HepG2 (cell line): ENCODE data around the gene RASSF7. TPM values are rescaled to one million over a fixed set of nuclear protein-coding genes. Genes with fewer than 3 reads are reported as not detected.

ENCODE experiments used
- ATAC-seq: fragments of 200-7000 bp; cut with Tn5 transposase; 3 replicates; pipeline ENCODE4 v1.9.1; 2020; ENCODE audit warnings: mild to moderate bottlenecking, moderate library complexity
- BruUV-seq: library from RNA; stranded (reverse); fragments of 400-500 nt; replicated peaks from 2 replicates; lab custom pipeline; 2021; lab: Mats Ljungman, UMichigan
- CTCF ChIA-PET: fragments of 300-600 bp; formaldehyde crosslinking; extraction: SDS; loops from one replicate; lab custom pipeline; 2021; ENCODE audit warnings: low total read pairs, inconsistent platforms, low intra/inter-chr PET ratio; lab: Yijun Ruan, JAX
- POLR2A ChIA-PET: fragments of 350-600 bp; sonication (Branson Sonifier 250); formaldehyde crosslinking; loops from one replicate; lab custom pipeline; 2020; ENCODE audit warnings: antibody characterized with exemption, inconsistent platforms; lab: Yijun Ruan, JAX
- DNase-seq: peaks from one replicate; pipeline ENCODE4 v3.0.0-alpha.2; 2015; ENCODE audit warnings: low spot score
- FAIRE-seq: peaks from 3 replicates; lab custom pipeline; 2011; peaks lifted over from hg19 to GRCh38; lab: Jason Lieb, UNC
- H2AFZ ChIP-seq: one replicate; pipeline ENCODE4 v1.6.1; 2011; ENCODE audit warnings: low read length, inconsistent platforms
- H3K27ac ChIP-seq: fragments of 300-600 bp; 3 replicates; pipeline ENCODE4 v1.8.0; 2011; ENCODE audit warnings: mixed run types, mild to moderate bottlenecking, mixed read lengths, low read length, inconsistent platforms; ENCODE audit not compliant: insufficient read depth; ENCODE audit errors: extremely low read length
- H3K27me3 ChIP-seq, 2 experiments: fragments of 200-600 bp in 1 of 2; 2 replicates in 1 of 2; 3 replicates in 1 of 2; pipeline versions ENCODE4 v1.6.0 to v1.8.0; 2011; ENCODE audit warnings: low read length in 2 of 2, mild to moderate bottlenecking in 2 of 2, moderate library complexity in 2 of 2, inconsistent platforms in 1 of 2; ENCODE audit not compliant: insufficient read depth in 2 of 2, control insufficient read depth in 1 of 2
- H3K36me3 ChIP-seq, 2 experiments: fragments of 200-600 bp in 1 of 2; replicated peaks in 1 of 2; 2 replicates in 1 of 2; 3 replicates in 1 of 2; pipeline versions ENCODE4 v1.5.1 to v1.8.0; 2011; ENCODE audit warnings: low read length in 2 of 2, inconsistent platforms in 1 of 2; ENCODE audit not compliant: insufficient read depth in 2 of 2, control insufficient read depth in 1 of 2
- H3K4me1 ChIP-seq: 2 replicates; pipeline ENCODE4 v1.5.1; 2012; ENCODE audit warnings: low read length, inconsistent platforms; ENCODE audit not compliant: insufficient read depth
- H3K4me2 ChIP-seq: 2 replicates; pipeline ENCODE4 v1.6.0; 2011; ENCODE audit warnings: low read depth, low read length, inconsistent platforms
- H3K4me3 ChIP-seq, 3 experiments: fragments of 200-600 bp in 1 of 3; sonication (generic), shearing (Covaris generic) in 1 of 3; replicated peaks in 1 of 3; 2 replicates each; pipeline ENCODE4 v1.5.1; 2011 to 2016; ENCODE audit warnings: low read length in 3 of 3, inconsistent platforms in 2 of 3, low read depth in 2 of 3, mild to moderate bottlenecking in 2 of 3, control low read depth in 1 of 3, mixed read lengths in 1 of 3; ENCODE audit not compliant: insufficient read depth in 1 of 3
- H3K79me2 ChIP-seq: one replicate; pipeline ENCODE4 v1.6.1; 2011; ENCODE audit warnings: low read length, inconsistent platforms; ENCODE audit not compliant: insufficient read depth
- H3K9ac ChIP-seq: 2 replicates; pipeline ENCODE4 v1.6.0; 2011; ENCODE audit warnings: mild to moderate bottlenecking, low read depth, low read length, inconsistent platforms; ENCODE audit not compliant: insufficient read depth
- H3K9me3 ChIP-seq: 2 replicates; pipeline ENCODE4 v1.5.1; 2012; ENCODE audit warnings: mild to moderate bottlenecking, low read length
- H4K20me1 ChIP-seq: 2 replicates; pipeline ENCODE4 v1.6.0; 2011; ENCODE audit warnings: inconsistent platforms, mild to moderate bottlenecking, low read length, moderate library complexity; ENCODE audit not compliant: insufficient read depth
- FOXC1 ChIP-seq: sonication (generic); formaldehyde crosslinking; IDR thresholded peaks from 2 replicates; pipeline ENCODE4 v1.8.0; 2022; ENCODE audit warnings: mild to moderate bottlenecking, missing genetic modification reagents, borderline replicate concordance
- HMGA1 ChIP-seq: sonication (generic); formaldehyde crosslinking; conservative IDR thresholded peaks from 2 replicates; pipeline ENCODE4 v1.4.0; 2020; ENCODE audit warnings: missing genetic modification reagents
- HNRNPL ChIP-seq: fragments of 200-400 bp; formaldehyde crosslinking; IDR thresholded peaks from 2 replicates; pipeline ENCODE4 v1.6.1; 2017; ENCODE audit warnings: mild to moderate bottlenecking, low read depth, low read length
- KDM2A ChIP-seq: sonication (generic); formaldehyde crosslinking; IDR thresholded peaks from 2 replicates; pipeline ENCODE4 v1.4.0; 2020; ENCODE audit warnings: low read depth, missing genetic modification reagents, borderline replicate concordance
- TEAD3 ChIP-seq: optimal IDR thresholded peaks from 2 replicates; pipeline ENCODE3; 2016; ENCODE audit warnings: borderline replicate concordance
- ZNF292 ChIP-seq: sonication (generic); formaldehyde crosslinking; IDR thresholded peaks from 2 replicates; pipeline ENCODE4 v1.8.1; 2022; ENCODE audit warnings: mild to moderate bottlenecking, low read depth, missing genetic modification reagents, borderline replicate concordance
- ZSCAN29 ChIP-seq: sonication (generic); formaldehyde crosslinking; conservative IDR thresholded peaks from 2 replicates; pipeline ENCODE4 v1.4.0; 2020; ENCODE audit warnings: mild to moderate bottlenecking, missing genetic modification reagents
- WGBS: methylation state at CpG from one replicate; pipeline ENCODE4 v1.1.6; 2017; ENCODE audit warnings: low lambda C conversion rate; 5-methylcytosine and 5-hydroxymethylcytosine counted together
- in situ Hi-C: cut with HindIII; loops from 2 replicates; pipeline ENCODE4 v1.10.0; 2017; ENCODE audit warnings: low pct_unique_long_range_greater_than_20kb; ENCODE audit not compliant: extremely low pct_ligation_motif_present
- intact Hi-C: fragments of 100-400 bp; cut with micrococcal nuclease; formaldehyde crosslinking; loops from one replicate; pipeline ENCODE4 v1.10.0; 2022; ENCODE audit not compliant: unreplicated experiment
- polyA plus RNA-seq, 8 experiments: library from polyadenylated mRNA; depleted of rRNA in 3 of 8; stranded (reverse) in 7 of 8; unstranded in 1 of 8; fragments of >200 nt; fragmentation: Illumina TruSeq in 4 of 8; extraction: Trizol in 4 of 8; gene quantifications; 2 replicates each; pipeline versions ENCODE4 v1.2.1 to v1.2.3, GENCODE V29; 2011 to 2016; ENCODE audit warnings: low read depth in 4 of 8, missing spikeins in 1 of 8, mixed read lengths in 1 of 8; ENCODE audit not compliant: insufficient read depth in 1 of 8
- total RNA-seq, 5 experiments: library from RNA; depleted of rRNA; stranded (reverse); fragments of >200 nt; fragmentation: Illumina TruSeq; extraction: Trizol; gene quantifications; 2 replicates each; pipeline ENCODE4 v1.2.3, GENCODE V29; 2016; ENCODE audit warnings: low read depth in 1 of 5
- TF ChIP-seq, protein P1 (sequence below): sonication (generic); formaldehyde crosslinking; IDR thresholded peaks from 2 replicates; pipeline ENCODE4 v1.4.0; 2020; ENCODE audit warnings: mild to moderate bottlenecking, missing genetic modification reagents

Gene RASSF7
- total and polyA plus RNA-seq, 2 of the 13 experiments (the other 11 are each of a cell fraction or from before 2014, with no cell fraction given): 20.2 to 28.6 TPM

DNA sequence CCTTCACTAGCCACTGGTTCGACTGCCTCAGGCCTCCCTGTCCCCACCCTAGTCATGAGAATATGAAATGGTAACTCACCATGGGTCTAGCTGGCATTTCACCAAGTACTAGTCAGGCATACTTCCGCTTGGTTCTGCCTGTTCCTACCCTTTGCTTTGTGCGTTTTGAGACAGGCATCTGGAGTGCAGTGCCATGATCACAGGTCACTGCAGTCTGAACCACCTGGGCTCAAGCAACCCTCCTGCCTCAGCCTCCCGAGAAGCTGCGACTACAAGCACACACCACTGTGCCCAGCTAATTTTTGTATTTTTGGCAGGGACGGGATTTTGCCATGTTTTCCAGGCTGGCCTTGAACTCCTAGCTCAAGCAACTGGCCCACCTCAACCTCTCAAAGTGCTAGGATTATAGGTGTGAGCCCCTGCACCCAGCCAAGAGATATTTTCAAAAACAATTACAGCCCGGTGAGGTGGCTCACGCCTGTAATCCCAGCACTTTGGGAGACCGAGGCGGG is 39.5 kb upstream of the RASSF7 start (continued):
- TF ChIP-seq, protein P1, sequence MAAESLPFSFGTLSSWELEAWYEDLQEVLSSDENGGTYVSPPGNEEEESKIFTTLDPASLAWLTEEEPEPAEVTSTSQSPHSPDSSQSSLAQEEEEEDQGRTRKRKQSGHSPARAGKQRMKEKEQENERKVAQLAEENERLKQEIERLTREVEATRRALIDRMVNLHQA (CRISPR knock-in tag): no peak

DNA sequence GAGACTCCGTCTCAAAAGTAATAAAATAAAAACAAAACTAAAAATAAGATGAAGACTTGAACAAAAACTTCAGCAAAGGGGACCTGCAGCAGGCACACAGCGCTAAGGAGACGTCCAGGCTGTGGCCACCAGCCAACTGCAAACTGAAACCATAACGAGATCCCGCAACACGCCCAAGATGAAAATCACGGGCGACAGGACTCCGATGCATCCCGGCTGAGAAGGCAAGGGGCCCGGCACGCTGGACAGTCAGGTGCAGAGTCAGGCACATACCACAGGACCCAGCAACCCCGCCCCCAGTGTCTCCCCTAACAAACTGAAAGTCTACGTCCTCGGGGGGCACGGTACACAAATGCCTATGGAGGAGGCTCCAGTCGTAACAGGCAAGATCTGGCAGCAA is 34.6 kb upstream of the RASSF7 start:
- Histone ChIP-seq H4K20me1 (no peaks in the 10 kb centered on the region), H3K4me1 (peaks cover 29% of the 10 kb centered on the region), H3K4me3 (peak overlapping the region; percentile 50 to 74 (median 60); a peak in 5 of 6 replicates), H3K27ac (no peak overlapping the region), H3K4me2 (peak overlapping the region; percentile 90), H2AFZ (no peak overlapping the region), H3K9me3 (no peaks in the 10 kb centered on the region), H3K27me3 (0 out of 5 replicates have a peak, but pooled peaks cover 0 to 1% of the 10 kb centered on the region in 2 experiments), H3K36me3 (no peaks in the 10 kb centered on the region; a peak in 1 of 5 replicates), H3K9ac (peak overlapping the region; percentile 47; the same call in 1 of the 2 replicates), H3K79me2 (no peaks in the 10 kb centered on the region)
- intact Hi-C loops (no loop called here), in situ Hi-C loops (no loop called here)
- ChIA-PET POLR2A (no interaction called here), CTCF (no interaction called here)
- ATAC-seq (peak; percentile 52), FAIRE-seq (no peak), DNase-seq (no peak)
- 9% methylated on average over 6 of the region's 17 CpGs for WGBS
- BruUV-seq: no TSS peak
- peak; percentile 31; the same call in 1 of the 2 replicates for TF ChIP-seq KDM2A (CRISPR knock-in tag)
- TF ChIP-seq ZNF292: 0 out of 2 replicates have a peak, but pooled peaks have one; percentile 18
- TF ChIP-seq FOXC1: no peak
- TF ChIP-seq HNRNPL: no peak
- TF ChIP-seq HMGA1 (CRISPR knock-in tag): no peak
- peak; percentile 19 for TF ChIP-seq TEAD3 (CRISPR knock-in tag)
- 0 out of 2 replicates have a peak, but pooled peaks have one; percentile 56 for TF ChIP-seq ZSCAN29 (CRISPR knock-in tag)
